MM.1S (cell line): ENCODE measurements around the gene PSKH1.

ENCODE experiments used
- DNase-seq: peaks from one replicate; pipeline ENCODE4 v3.0.0-alpha.2; 2015
- H2AFZ ChIP-seq: fragments of 300-600 bp; sonication (generic); 2 replicates; pipeline ENCODE4 v1.6.0; 2016; ENCODE audit warnings: antibody characterized with exemption, low read length
- H3F3A ChIP-seq: fragments of 300-600 bp; sonication (generic); 2 replicates; pipeline ENCODE4 v1.6.1; 2016; ENCODE audit warnings: mild to moderate bottlenecking, antibody characterized with exemption, low read length, moderate library complexity, mixed read lengths; ENCODE audit not compliant: insufficient read depth
- H3K27ac ChIP-seq: fragments of 300-600 bp; sonication (generic); 2 replicates; pipeline ENCODE4 v1.5.1; 2016; ENCODE audit warnings: mild to moderate bottlenecking, low read length
- H3K27me3 ChIP-seq: fragments of 300-600 bp; sonication (generic); replicated peaks from 2 replicates; pipeline ENCODE4 v1.6.0; 2016; ENCODE audit warnings: low read length; ENCODE audit not compliant: insufficient read depth
- H3K36me3 ChIP-seq: fragments of 300-600 bp; sonication (generic); replicated peaks from 2 replicates; pipeline ENCODE4 v1.6.1; 2016; ENCODE audit warnings: mild to moderate bottlenecking, low read length, mixed read lengths; ENCODE audit not compliant: insufficient read depth
- H3K4me1 ChIP-seq: fragments of 300-600 bp; sonication (generic); 2 replicates; pipeline ENCODE4 v1.6.1; 2016; ENCODE audit warnings: low read length, mixed read lengths
- H3K4me2 ChIP-seq: fragments of 300-600 bp; sonication (generic); 2 replicates; pipeline ENCODE4 v1.6.0; 2016; ENCODE audit warnings: low read depth, low read length
- H3K4me3 ChIP-seq: fragments of 300-600 bp; sonication (generic); 2 replicates; pipeline ENCODE4 v1.5.1; 2016; ENCODE audit warnings: low read length, mixed read lengths
- H3K79me2 ChIP-seq: fragments of 300-600 bp; sonication (generic); 2 replicates; pipeline ENCODE4 v1.6.1; 2016; ENCODE audit warnings: mixed run types, low read length, mixed read lengths
- H3K9ac ChIP-seq: fragments of 300-600 bp; sonication (generic); 2 replicates; pipeline ENCODE4 v1.6.1; 2016; ENCODE audit warnings: low read length, mixed read lengths
- H3K9me2 ChIP-seq: fragments of 300-600 bp; sonication (generic); replicated peaks from 2 replicates; pipeline ENCODE4 v1.6.1; 2016; ENCODE audit warnings: mild to moderate bottlenecking, low read length, mixed read lengths; ENCODE audit not compliant: insufficient read depth
- H3K9me3 ChIP-seq: fragments of 300-600 bp; sonication (generic); replicated peaks from 2 replicates; pipeline ENCODE4 v1.6.1; 2016; ENCODE audit warnings: mild to moderate bottlenecking, low read length, mixed read lengths; ENCODE audit not compliant: insufficient read depth
- H4K20me1 ChIP-seq: fragments of 300-600 bp; sonication (generic); 2 replicates; pipeline ENCODE4 v1.6.1; 2016; ENCODE audit warnings: mild to moderate bottlenecking, low read length, moderate library complexity, mixed read lengths; ENCODE audit not compliant: insufficient read depth
- CTCF ChIP-seq: fragments of 300-600 bp; sonication (generic); IDR thresholded peaks from 2 replicates; pipeline ENCODE4 v1.5.1; 2016; ENCODE audit warnings: antibody characterized with exemption, low read length, mixed read lengths
- EZH2 ChIP-seq: fragments of 300-600 bp; sonication (generic); optimal IDR thresholded peaks from 2 replicates; pipeline ENCODE3; 2017; ENCODE audit warnings: low read depth, mild to moderate bottlenecking, antibody characterized with exemption, low read length, mixed read lengths
- EZH2phosphoT487 ChIP-seq: fragments of 300-600 bp; sonication (generic); IDR thresholded peaks from 2 replicates; pipeline ENCODE4 v1.6.1; 2018; ENCODE audit warnings: antibody characterized with exemption, low read length

Gene PSKH1

GRCh38 chr16:67845291-67846062 is 47.6 kb upstream of the PSKH1 start:
- Histone ChIP-seq H3K9me2 (no peaks in the 10 kb centered on the region), H3K27ac (peak overlapping the region; percentile 78; the same call in 1 of the 2 replicates), H4K20me1 (no peaks in the 10 kb centered on the region), H2AFZ (peak overlapping the region; percentile 94), H3K9ac (peak overlapping the region; percentile 88; the same call in 1 of the 2 replicates), H3K4me2 (peak overlapping the region; percentile 99), H3K27me3 (no peaks in the 10 kb centered on the region), H3K9me3 (no peaks in the 10 kb centered on the region), H3K4me1 (peaks cover 25% of the 10 kb centered on the region), H3K36me3 (no peaks in the 10 kb centered on the region), H3F3A (peaks cover 33% of the 10 kb centered on the region), H3K79me2 (peaks cover 74% of the 10 kb centered on the region), H3K4me3 (peak overlapping the region; percentile 99)
- DNase-seq = no peak
- TF ChIP-seq CTCF (no peak), EZH2phosphoT487 (no peak), EZH2 (no peak)

- Histone ChIP-seq H3K9me3 (no peaks in the 10 kb centered on the region), H3K27me3 (no peaks in the 10 kb centered on the region), H3K36me3 (no peaks in the 10 kb centered on the region), H4K20me1 (no peaks in the 10 kb centered on the region), H2AFZ (peak overlapping the region; percentile 94), H3K4me3 (peak overlapping the region; percentile 99), H3K4me2 (peak overlapping the region; percentile 99), H3F3A (peaks cover 33% of the 10 kb centered on the region), H3K4me1 (peaks cover 25% of the 10 kb centered on the region), H3K27ac (peak overlapping the region; percentile 78), H3K79me2 (peaks cover 79% of the 10 kb centered on the region), H3K9me2 (no peaks in the 10 kb centered on the region), H3K9ac (peak overlapping the region; percentile 88)
- no peak for TF ChIP-seq EZH2
- TF ChIP-seq CTCF = no peak
- TF ChIP-seq EZH2phosphoT487 = no peak
- DNase-seq = no peak
Measured at GRCh38 chr16:67846063-67846319, 47.1 kb upstream of the PSKH1 start.

- Histone ChIP-seq H3K4me3 (peak within 1 kb of the TSS; percentile 99), H3K36me3 (no peaks in the 10 kb centered on the region), H3K27ac (peak within 1 kb of the TSS; percentile 78), H3K9me2 (no peaks in the 10 kb centered on the region), H2AFZ (peak within 1 kb of the TSS; percentile 94), H3K27me3 (no peaks in the 10 kb centered on the region), H3K9ac (peak within 1 kb of the TSS; percentile 88), H3F3A (peaks cover 33% of the 10 kb centered on the region), H4K20me1 (no peaks in the 10 kb centered on the region), H3K4me1 (peaks cover 22% of the 10 kb centered on the region), H3K79me2 (peaks cover 84% of the 10 kb centered on the region), H3K4me2 (peak within 1 kb of the TSS; percentile 99), H3K9me3 (no peaks in the 10 kb centered on the region)
- TF ChIP-seq EZH2 (no peak), EZH2phosphoT487 (no peak), CTCF (no peak)
- DNase-seq = peak; percentile 96
Measured at GRCh38 chr16:67846320-67847063, 46.6 kb upstream of the PSKH1 start, which contains the start of gene NUTF2. Gene NUTF2, plus strand, starts transcription at chr16:67846933. Its CDS starts 18,198 bp downstream, at chr16:67865131.
